GM21825 (cell line): ENCODE results near the gene CLMP.
"Not testable (repeated sequence)": the region's sequence is repeated elsewhere in the genome, so short reads cannot be mapped to it uniquely, and the experiment has no call there.

Experiments
- ATAC-seq: cut with Tn5 transposase; IDR thresholded peaks from one replicate; pipeline ENCODE4 v1.9.1; 2021; ENCODE audit warnings: mild to moderate bottlenecking, moderate library complexity; ENCODE audit not compliant: unreplicated experiment

CLMP gene

GRCh38 chr11:123143476-123143875 lies 51.6 kb downstream of the CLMP start:
- ATAC-seq: no peak

GRCh38 chr11:123139206-123139605 lies 55.8 kb downstream of the CLMP start:
- no peak for ATAC-seq

- no peak for ATAC-seq
Measured at GRCh38 chr11:123137431-123138224, 57.4 kb downstream of the CLMP start.

GRCh38 chr11:123135863-123136446 lies 59.1 kb downstream of the CLMP start:
- no peak for ATAC-seq

GRCh38 chr11:123132881-123133280 lies 62.2 kb downstream of the CLMP start:
- ATAC-seq: no peak

- not testable (repeated sequence) for ATAC-seq
Measured at GRCh38 chr11:123132034-123132766, 62.8 kb downstream of the CLMP start.

GRCh38 chr11:123129920-123130319 lies 65.1 kb downstream of the CLMP start:
- ATAC-seq: no peak

GRCh38 chr11:123125169-123125568 lies 69.9 kb downstream of the CLMP start:
- no peak for ATAC-seq

GRCh38 chr11:123122852-123123251 lies 72.2 kb downstream of the CLMP start:
- ATAC-seq: no peak

- ATAC-seq: no peak
Measured at GRCh38 chr11:123122341-123122740, 72.7 kb downstream of the CLMP start.

- no peak for ATAC-seq
Measured at GRCh38 chr11:123116486-123116885, 78.6 kb downstream of the CLMP start.

- ATAC-seq: no peak
Measured at GRCh38 chr11:123111465-123111864, 83.6 kb downstream of the CLMP start.

GRCh38 chr11:123110397-123110796 lies 84.7 kb downstream of the CLMP start:
- ATAC-seq: no peak

GRCh38 chr11:123107945-123108495 lies 87.0 kb downstream of the CLMP start:
- no peak for ATAC-seq

GRCh38 chr11:123104697-123105096 lies 90.4 kb downstream of the CLMP start:
- ATAC-seq: no peak

- ATAC-seq: no peak
Measured at GRCh38 chr11:123103326-123103980, 91.6 kb downstream of the CLMP start.

GRCh38 chr11:123100379-123101085 lies 94.5 kb downstream of the CLMP start:
- ATAC-seq: no peak

GRCh38 chr11:123098990-123099389 lies 96.1 kb downstream of the CLMP start:
- ATAC-seq: no peak

GRCh38 chr11:123093739-123094138 lies 101.3 kb downstream of the CLMP start:
- ATAC-seq: no peak

GRCh38 chr11:123091506-123091905 lies 103.5 kb downstream of the CLMP start:
- no peak for ATAC-seq
